Midbrain (tissue), 1 donor: ENCODE data around the gene ST6GALNAC4.

ENCODE experiments used
- DNase-seq: peaks from one replicate; lab custom pipeline; 2025; lab: John Stamatoyannopoulos, UW

Gene ST6GALNAC4

DNA sequence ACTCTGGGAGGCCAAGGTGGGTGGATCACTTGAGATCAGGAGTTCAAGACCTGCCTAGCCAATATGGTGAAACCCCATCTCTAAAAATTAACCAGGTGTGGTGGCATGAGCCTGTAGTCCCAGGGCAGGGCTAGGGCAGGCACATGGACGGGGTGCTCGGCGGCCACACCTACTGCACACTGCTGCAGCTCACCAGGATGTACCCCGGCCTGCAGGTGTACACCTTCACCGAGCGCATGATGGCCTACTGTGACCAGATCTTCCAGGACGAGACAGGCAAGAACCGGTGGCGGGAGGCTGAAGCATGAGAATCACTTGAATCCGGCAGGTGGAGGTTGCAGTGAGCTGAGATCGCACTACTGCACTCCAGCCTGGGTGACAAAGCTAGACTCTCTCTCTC is 3.2 kb downstream of the ST6GALNAC4 start:
- no peak for DNase-seq

DNA sequence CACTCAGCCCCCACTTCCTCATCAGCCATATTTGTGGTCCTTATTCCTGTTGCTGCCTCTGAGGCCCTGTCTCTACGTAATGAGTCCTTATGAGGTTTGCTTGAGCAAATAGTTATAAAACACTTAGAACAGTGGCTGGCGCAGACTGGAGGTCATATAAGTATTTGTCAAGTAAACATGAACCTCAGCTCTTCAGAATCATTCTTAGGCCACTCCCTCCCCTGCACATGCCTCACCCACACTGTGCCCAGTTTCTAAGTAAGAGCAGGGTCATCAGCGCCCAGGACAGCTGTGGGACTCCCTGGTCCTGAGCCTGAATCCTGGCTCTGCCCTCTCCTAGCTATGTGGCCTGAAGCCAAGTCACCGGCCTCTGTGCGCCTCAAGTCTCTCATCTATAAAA is 4.0 kb downstream of the ST6GALNAC4 start:
- no peak for DNase-seq

DNA sequence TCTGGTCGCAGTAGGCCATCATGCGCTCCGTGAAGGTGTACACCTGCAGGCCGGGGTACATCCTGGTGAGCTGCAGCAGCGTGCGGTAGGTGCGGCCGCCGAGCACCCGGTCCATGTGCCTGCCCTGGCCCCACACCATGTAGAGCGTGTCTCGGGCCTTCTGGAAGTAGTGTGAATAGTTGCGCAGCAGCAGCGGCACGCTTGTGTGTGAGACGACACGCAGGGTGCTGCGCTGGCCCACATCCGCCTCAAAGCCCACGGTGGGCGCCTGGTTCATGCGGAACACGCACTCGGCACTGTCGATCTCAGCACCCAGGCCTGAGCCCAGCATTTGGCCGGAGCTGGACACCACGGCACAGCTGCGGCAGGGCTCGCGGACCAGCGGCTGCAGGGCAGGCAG is 4.5 kb downstream of the ST6GALNAC4 start:
- DNase-seq, result no peak

DNA sequence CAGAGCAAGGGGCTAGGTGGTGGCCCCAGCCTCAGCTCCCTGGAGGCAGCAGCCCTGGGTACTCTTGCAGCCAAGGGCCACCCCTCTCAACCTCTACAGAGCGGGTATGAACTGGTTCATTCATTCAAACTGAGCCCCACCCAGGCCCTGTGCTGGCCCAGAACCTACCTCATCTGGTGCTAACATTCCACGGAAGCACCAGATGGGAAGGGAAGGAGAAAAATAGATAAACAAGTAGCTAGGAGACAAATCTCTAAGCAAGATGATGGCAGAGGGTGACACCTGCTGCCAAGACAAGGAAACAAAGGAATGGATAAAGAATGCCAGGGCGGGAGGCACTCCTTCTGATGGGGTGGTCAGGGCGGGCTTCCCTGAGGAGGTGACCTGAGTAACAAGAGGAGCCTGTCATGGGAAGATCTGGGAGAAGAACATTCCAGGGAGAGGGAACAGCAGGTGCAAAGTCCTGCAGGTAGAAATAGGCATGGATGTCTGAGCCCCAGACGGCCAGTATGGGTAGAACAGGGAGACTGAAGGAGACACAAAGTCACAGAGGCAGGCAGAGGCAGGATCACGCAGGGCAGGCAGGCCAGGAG is 6.1 kb downstream of the ST6GALNAC4 start:
- no peak for DNase-seq

DNA sequence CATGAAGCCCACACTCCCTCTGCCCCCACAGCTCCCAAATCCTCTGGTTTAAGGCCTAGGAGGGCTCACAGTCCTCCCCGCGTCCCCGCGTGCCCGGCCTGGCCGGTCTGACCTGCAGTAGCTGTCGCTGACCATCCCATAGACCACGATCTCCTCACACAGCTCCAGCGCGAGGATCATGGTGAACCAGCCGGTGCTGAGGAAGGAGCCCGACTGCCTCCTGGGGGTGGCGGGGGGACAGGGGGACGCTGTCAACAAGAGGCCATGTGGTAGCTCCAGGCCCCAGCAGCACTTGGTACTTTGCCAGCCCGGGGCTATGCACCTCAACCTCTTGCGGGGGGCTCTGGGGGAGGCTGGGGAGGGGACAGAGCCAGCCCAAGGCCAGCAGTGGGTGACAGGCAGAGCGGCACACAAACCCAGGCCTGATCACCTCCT is 7.0 kb downstream of the ST6GALNAC4 start:
- no peak for DNase-seq

DNA sequence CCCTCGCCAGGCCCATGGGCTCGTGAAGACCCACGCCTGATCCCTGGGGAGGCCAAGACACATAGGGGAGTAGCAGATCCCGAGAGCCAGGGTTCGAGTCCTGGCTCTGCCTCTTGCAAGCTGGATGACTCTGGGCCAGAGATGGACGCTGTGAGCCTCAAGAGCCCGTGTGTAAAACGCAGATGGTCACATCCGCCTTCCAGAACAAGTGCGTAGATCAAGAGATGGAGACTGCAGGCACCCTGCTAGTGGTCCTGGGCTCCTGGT is 8.2 kb downstream of the ST6GALNAC4 start:
- no peak for DNase-seq

DNA sequence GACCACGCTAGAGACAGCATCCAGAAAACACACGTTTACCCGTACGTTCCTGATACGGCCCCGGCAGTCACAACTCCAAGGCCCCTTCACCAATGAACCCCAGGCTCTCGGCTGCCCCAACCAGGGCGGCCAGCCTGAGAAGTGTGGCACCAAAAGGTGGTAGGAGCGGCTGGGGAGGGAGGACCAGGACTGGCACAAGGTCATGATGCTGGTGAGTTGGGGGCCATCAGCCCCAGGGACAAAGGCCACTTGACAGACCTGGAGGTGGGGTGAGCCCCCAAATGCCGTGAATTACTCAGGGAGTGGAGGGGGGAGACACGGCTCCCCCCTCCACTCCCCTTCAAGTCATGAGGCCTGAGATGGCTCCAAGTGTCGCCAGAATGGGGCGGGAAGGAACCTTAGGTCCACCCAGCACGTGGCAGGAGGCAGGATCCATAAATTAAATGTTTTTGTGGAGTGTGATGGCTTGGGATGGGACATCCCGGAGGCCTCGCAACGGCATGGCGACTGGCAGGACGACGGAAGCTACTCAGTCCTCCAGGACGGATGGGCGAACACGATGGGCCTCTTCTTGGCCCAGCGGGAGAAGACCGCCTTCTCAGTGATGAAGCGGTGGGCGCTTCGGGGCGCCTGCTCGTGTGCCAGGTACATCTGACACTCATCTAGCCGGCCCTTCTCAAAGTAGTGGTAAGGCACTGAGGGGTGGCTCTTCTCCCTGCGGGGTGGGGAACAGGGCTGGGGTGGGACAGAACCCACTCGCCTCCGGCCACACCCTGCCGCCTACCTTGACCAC is 8.8 kb downstream of the ST6GALNAC4 start:
- DNase-seq, result no peak

DNA sequence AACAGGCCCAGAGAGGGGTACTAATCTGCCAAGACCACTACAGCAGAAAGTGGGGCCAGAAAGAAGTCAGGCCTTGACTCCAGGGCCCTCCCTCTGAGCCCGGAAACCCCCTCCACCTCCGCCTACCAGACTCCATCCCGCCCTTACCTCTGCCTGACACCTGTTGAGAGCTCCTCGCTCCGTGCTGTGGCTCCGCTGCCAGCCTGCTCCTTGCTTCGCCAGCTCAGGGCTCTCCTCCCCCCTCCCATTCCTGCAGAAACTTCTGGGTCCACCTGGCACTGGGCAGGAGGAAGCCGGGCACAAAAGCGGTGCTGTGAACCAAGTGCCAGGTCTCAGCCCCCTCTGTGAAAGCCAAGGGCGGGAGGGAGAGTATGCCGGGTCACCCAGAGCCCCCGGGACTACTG is 11.1 kb downstream of the ST6GALNAC4 start:
- peak; percentile 68 for DNase-seq

DNA sequence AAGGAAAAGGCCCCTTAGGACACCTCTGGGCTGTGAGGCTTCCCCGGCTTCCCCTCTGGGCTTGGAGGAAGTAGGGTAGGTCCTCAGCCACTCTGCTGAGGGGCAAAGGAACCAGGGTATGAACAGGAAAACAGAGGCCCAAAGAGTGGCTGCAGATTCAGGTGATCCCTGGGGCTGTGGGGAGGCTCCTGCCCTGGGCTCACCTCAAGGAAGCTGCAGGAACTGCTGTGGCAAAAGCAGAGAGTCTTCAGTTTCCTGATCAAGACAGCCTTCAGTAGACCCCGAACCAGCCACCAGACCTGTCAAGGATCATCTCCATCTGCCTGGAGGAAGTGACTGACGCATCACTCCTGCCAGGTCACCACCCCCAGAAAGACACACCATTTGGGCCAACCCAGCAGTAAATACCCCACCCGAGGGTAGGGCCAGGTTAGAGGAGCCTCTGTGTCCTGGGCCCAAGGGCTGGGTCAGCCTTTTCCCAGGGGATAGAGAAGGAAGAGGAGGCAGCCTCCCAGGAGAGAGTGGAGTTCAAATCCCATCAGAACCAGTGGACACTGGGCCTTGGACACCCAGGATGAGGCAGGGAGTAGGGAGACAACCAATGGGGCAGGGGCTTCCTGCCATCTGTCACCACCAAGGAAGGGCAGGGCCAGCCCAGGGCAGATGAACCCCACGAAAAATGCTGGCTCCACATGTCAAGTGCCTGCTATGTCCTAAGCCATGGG is 11.7 kb downstream of the ST6GALNAC4 start:
- DNase-seq, result no peak

DNA sequence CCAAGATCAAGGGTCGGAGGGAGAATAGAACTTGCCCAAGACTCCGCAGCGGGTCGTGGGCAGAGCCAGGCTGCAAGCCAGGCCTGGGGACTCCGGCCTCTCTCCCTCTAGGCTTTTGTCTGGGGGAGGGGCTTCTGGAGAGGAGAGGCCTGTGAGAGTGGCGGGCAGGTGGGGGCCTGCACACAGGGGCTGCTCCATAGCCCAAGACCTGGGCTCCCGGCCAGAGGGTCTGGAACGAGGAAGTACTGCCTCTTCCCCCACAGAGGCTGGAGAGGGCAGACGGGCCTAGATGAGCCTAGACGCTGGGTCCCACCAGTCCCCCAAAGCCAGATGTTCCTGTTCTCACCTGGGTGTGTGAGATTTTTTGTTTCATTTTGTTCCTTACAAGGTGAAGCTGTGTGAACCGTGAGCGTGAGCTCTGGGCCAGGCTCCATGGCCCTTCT is 12.3 kb downstream of the ST6GALNAC4 start:
- DNase-seq, result no peak

DNA sequence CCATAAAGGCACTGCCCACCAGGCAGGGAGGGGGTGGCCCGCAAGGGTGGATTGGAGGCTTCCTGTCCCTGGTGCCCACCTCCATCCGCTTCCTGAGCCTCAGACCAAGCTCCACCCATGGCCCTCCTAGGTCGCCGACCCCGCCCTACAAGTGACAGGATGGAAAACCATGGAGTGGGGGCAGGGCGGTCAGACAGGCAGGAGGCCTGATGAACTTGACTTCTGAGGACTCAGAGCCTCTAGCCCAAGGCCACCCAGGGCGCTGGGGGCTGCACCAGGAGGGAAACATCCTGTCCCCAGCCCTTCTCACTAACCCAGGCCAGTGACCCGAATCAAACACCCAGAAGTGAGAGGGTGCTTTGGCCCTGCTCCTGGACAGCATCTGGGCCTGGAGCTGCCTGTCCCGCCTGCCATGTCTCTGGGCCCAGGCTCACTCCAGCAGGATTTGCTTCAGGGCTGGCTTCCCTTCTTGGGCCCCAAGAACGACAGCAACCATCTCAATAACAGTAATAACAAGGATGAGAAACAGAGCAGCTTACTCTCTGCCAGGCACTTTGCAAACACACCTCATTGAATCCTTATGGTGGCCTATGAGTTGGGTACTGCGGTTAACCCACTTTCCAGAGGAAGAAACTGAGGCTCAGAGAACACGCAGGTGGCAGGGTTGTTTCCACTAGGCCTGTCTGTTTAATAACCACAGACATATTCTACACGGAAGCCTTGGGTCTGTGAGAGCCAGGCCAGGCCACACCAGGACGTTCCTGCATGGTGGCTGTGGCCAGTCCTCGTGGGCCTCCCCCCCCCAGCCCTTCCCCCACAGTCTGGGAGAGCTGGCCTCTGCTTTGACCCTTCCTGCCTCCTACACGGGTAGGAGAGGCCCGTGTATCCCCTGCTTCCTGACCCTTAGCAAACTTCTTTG is 13.0 kb downstream of the ST6GALNAC4 start:
- no peak for DNase-seq

DNA sequence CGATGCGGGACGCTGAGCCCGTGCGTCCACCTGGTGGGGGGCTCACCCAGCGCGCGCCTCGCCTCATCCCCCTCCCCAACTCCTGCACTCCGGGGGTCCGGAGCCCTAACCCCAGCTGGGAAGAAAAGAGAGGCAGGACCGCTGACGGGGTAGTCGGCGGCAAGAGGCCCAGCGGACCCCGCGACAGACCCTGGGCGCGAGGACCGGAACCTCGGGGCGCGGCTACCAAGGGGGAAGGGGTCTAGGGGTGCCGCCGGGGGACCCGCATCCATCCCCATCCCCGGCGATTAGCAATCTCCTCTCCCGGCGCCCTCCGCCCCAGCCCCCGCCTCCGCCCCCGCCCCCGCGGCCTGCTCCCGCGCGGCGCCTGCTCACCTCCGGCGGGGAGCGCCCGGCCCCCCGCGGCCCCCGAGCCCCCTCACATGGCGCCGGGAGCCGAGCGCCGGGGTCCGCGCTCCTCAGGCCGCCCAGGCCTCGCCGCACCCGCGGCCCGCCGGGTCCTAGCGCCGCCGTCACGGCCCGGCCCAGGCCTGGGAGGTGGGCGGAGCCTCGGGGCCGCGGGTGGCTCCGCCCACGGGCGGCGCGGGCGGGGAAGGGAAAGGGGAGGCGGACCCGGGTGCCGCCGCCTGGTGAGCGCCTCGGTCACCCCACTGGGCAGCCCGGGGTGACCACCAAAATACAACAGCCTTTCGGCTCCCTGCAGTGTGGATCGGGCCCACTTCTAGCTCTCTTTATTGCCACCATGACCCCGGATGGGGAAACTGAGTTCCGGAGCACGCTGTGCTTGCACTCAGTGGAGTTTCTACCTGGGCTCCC is 17.5 kb downstream of the ST6GALNAC4 start, which contains the start of gene ST6GALNAC6:
TSS of gene ST6GALNAC6 (minus strand) at position 476 of the 816 bp plus-strand sequence. CDS start 1,622 bp downstream, outside the sequence.
- DNase-seq, result peak; percentile 87

DNA sequence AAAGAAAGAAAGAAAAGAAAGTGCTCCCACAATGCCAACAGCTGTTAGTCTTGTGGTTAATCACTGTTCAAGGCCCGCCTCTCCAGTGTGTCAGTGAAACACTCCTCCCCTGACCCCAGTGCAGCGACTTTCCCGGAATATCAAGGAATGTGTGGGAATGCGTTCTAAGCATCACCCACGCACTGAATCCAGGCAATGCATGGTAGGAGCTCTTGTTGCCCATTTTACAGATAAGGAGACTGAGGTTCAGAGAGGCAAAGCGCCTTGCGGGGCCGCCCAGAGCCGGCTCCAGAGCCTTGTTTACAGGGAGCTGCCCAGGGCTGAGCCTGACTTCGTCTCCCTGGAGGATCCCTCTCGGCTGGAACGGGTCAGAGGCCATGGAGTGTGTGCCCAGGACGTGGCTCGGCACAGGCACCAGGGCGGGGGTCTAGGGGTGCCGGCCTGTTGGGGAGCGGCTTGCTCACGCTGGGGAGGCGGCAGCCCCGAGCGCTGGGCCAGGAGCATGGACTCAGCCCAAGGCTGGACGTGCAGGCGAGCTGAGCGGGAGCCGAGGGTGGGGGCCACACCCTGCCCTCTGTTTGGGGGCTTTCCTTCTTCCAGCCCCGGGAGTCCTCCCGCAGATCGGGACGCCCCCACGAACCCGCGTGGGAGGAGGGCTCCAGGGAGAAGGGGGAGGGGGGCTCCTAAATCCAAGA is 18.3 kb downstream of the ST6GALNAC4 start:
- no peak for DNase-seq

DNA sequence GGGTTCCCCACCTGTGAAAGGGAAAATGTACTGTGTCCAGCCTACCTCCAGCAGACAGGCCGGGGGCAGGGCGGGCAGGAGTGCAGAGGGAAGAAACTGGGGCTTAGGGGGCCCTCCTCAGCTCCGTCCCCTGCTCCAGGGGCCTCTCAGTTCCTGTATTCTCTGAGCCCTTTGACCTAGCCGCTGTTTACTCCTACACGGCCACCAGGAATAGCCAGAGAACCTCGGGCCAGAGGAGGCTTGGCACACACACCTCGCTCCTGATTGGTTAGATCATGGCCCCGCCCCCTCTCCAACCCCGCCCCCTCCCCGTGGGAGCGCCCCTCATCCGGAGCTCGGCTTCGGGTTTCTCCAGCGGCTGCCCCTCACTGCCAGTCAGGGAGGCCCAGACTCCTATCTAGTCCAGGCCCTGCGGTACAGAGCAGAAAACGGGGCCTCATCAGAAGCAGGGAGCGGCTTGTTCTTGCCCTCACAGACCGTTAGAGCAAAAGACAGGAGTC is 19.6 kb downstream of the ST6GALNAC4 start:
- DNase-seq, result peak; percentile 78

DNA sequence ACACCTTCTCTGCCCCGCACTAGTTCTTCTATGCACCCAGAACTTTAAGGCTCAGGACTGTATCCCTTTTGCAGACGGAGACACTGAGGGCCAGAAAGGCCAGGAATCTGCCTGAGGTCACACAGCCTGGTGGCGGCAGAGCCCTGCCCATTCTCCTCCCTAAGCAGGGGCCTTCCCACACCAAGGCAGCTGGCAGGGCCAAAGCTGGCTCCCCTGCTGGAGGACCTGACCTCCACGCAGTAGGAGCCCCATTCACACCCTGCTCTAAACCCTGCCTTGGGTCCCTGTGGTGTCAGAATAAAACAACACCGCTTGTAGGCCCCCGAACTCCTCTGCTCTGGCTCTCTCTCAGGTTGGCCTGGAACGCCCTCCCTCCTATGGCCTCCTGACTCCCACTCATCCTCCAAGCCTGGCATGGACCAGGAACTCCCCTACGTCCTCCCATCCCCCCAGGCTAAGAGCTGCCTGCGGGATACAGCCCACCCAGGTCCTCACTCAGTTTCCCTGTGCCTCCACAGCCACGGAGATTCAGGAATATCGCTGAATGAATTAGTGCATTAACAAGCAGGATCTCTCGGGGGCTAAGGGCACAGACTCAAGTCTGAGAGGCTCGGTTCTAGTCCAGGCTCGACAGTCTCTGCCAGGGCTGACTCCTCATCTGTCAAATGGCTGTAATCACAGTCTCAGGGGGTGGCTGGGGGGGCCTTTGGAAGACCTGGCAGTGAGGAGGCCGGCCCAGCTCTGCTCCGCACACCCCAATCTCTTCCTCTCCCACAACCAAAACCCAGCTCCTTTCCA is 20.2 kb downstream of the ST6GALNAC4 start:
- DNase-seq, result no peak

DNA sequence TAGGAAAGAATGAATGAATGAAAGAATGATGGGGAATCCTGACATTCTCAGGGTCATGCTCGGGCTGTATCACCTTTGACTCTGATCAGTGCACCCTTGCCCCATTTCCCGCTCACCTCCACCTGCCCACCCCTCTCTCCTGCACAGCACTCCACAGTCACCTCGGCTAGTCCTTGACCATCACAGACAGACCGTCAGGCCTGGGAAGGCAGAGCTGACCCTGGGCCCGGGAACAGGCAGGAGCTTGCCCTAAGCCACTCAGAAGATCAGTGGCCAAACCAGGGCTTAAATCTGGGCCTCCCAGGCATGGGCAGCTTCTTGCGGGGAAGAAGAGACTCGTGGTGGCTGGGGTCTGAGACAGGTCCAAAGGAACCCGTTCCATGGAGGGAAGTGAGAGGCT is 21.0 kb downstream of the ST6GALNAC4 start:
- DNase-seq, result no peak

DNA sequence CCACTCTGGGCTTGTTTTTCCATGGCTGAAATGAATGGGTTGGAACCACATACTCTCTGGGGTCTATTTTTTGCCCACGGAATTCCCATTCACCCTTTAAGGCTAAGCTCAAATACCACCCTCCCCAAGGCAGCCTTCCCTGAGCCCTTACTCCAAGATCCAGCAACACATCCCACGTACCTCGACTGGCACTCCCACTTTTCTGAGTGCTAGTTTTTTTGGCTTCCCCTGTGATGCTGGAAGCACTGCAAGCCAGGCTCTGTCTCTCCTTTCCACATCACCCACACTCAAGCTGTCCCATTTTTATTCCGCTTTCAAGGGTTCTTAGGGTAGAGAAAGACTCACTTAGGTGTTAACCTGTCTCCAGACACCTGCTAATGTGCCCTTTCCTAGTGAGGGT is 23.4 kb downstream of the ST6GALNAC4 start:
- DNase-seq, result no peak

DNA sequence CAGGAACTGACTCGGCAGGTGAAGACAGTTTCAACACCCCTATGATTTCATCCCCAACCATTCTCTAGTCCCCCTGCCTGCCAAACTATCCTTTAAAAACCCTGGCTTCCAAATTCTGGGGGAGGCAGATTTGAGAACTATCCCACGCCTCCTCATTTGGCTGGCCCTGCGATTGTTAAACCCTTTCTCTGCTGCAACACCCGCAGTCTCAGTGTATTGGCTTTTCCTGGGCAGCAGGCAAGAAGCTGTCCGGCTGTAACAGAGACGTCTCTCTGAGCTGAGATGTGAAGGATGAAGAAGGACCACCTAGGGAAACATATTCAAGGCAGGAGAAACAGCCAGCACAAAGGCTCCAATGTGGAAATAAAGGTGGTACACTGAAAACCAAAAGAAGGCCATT is 24.0 kb downstream of the ST6GALNAC4 start:
- no peak for DNase-seq

DNA sequence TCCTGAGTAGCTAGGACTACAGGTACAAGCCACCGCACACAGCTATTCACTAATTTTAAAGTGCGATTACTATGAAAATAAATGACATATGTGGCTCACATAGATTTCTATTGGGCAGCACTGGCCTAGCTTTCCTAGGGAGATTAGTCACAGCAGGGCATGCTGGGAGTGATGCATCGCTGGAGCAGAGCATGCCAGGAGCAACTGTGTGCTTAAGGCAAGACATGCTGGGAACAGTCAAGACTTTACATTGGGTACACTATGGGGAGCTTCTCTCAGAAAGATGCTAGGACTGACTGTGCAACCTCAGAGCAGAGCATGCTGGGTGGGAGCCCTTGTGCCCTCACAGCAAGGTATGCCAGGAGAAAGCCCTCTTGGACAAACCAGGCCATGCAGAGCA is 26.8 kb downstream of the ST6GALNAC4 start:
- no peak for DNase-seq
